ENCODE results near the gene PLXNA2.

PLXNA2 gene

GRCh38 chr1:208239473-208240381 is 4.5 kb downstream of the PLXNA2 start:
- DNase-seq (ENCODE audit: low spot score), result no peak

- DNase-seq (ENCODE audit: low spot score), result no peak
Observed at GRCh38 chr1:208238710-208239472, 5.3 kb downstream of the PLXNA2 start.

GRCh38 chr1:208237241-208237640 is 6.9 kb downstream of the PLXNA2 start:
- DNase-seq (ENCODE audit: low spot score), result no peak

- no peak for DNase-seq (ENCODE audit: low spot score)
Observed at GRCh38 chr1:208235982-208236761, 8.0 kb downstream of the PLXNA2 start.

- DNase-seq (ENCODE audit: low spot score), result no peak
Observed at GRCh38 chr1:208235356-208235981, 8.7 kb downstream of the PLXNA2 start.

GRCh38 chr1:208234721-208235120 is 9.5 kb downstream of the PLXNA2 start:
- no peak for DNase-seq (ENCODE audit: low spot score)

GRCh38 chr1:208233978-208234377 is 10.2 kb downstream of the PLXNA2 start:
- no peak for DNase-seq (ENCODE audit: low spot score)

GRCh38 chr1:208233546-208233945 is 10.6 kb downstream of the PLXNA2 start:
- no peak for DNase-seq (ENCODE audit: low spot score)

GRCh38 chr1:208232662-208233038 is 11.5 kb downstream of the PLXNA2 start:
- no peak for DNase-seq (ENCODE audit: low spot score)

GRCh38 chr1:208231881-208232661 is 12.1 kb downstream of the PLXNA2 start:
- DNase-seq (ENCODE audit: low spot score), result no peak

- no peak for DNase-seq (ENCODE audit: low spot score)
Observed at GRCh38 chr1:208230668-208231529, 13.3 kb downstream of the PLXNA2 start.

GRCh38 chr1:208228550-208228949 is 15.6 kb downstream of the PLXNA2 start:
- no peak for DNase-seq (ENCODE audit: low spot score)

GRCh38 chr1:208228026-208228425 is 16.2 kb downstream of the PLXNA2 start:
- no peak for DNase-seq (ENCODE audit: low spot score)

GRCh38 chr1:208227366-208227765 is 16.8 kb downstream of the PLXNA2 start:
- no peak for DNase-seq (ENCODE audit: low spot score)

GRCh38 chr1:208225954-208226937 is 17.9 kb downstream of the PLXNA2 start:
- no peak for DNase-seq (ENCODE audit: low spot score)

GRCh38 chr1:208224192-208224713 is 19.9 kb downstream of the PLXNA2 start:
- DNase-seq (ENCODE audit: low spot score), result no peak

- no peak for DNase-seq (ENCODE audit: low spot score)
Observed at GRCh38 chr1:208223136-208223535, 21.0 kb downstream of the PLXNA2 start.

- DNase-seq (ENCODE audit: low spot score), result no peak
Observed at GRCh38 chr1:208222376-208223126, 21.6 kb downstream of the PLXNA2 start.

Measured in kidney capillary endothelial cell (primary cell).